AG08396 (cell line): Measurements from ENCODE around the gene PPP2R2B.
A peak's percentile ranks its signal among the peaks of the same experiment; 100 is the strongest.

Experiments
- DNase-seq: peaks from one replicate; pipeline ENCODE4 v3.0.0; 2012; ENCODE audit warnings: low spot score, mixed read lengths

The PPP2R2B gene

GRCh38 chr5:146699664-146700418, 178.7 kb downstream of the PPP2R2B start:
- no peak for DNase-seq

GRCh38 chr5:146699138-146699537, 179.4 kb downstream of the PPP2R2B start:
- DNase-seq, result no peak

DNA sequence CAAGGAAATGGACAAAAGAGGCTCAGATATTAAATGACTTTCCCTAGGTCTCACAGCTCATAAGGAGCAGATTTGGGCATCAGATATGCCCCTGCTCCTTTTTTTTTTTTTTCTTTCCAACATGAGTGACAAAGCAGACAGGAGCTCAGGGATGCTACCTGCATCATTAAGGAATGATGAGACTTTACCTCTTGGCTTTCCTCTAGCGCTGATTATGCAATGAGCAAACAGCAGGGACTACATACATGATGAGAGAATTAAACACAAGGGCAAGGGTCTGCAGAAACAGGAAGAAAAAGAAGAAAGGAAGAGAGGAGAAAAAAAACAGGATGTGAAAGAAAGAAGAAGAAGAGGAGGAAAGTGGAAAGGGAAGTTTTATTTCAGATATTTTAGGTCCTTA, 179.9 kb downstream of the PPP2R2B start:
- no peak for DNase-seq

DNA sequence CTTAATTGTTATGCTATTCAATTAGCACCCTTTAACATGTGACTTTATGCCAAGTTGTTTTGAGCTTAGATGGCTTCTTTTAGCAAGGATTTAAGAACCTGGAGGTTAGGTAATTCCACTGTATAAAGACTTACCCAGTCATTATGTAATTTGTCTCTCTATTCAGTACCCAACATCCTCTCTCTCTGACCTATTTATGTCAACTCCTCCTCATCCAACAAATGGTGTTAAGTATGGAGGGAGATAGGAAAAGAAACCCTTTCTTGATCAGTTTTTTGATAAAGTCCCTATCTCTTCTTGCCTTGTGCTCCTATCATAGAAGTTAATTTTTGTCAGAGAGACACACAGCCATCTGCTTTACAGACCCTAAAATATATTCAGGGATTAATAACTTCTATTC, 181.3 kb downstream of the PPP2R2B start:
- no peak for DNase-seq

DNA sequence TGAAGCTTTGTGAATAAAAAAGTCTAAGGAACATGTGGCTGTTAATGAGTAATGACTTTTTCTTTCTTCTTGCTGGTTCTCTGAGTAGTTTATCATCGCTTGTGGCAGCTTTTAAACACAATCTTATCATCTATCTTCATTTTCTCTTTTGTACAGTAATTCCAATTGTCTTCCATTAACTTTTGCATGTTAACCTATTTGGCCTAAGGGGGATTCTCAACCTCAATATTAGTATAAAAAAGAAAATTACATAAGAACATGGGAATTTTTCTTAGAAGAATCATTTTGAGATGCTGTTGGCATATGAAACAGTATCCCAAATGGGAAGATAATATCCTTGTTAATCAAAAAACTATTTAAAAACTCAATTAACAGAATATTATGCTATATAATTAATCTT, 182.9 kb downstream of the PPP2R2B start:
- DNase-seq, result no peak

DNA sequence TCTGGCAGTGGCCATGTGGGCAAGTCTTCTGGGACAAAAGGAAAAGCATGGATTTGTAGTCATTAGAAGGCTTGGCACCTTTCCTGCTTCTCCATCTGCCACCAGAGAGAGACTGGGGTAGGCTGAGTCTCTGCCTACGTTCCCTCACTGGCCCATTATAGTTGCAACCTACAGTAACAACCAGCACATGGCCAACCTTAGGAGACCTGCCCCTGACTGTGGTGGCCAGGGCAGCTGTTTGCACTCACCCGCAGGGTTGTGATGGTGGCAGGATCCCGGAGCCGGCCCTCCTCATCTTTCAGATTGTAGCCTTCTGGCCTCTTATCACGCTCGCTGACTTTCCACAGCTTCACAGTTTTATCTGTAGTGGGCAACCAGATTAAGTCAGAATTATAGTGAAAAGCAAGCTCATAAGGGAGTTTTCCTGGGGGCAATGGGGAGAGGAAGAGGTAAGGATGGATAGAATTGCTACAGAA, 187.6 kb downstream of the PPP2R2B start:
- no peak for DNase-seq

- DNase-seq, result no peak
Measured at GRCh38 chr5:146687630-146688029, 190.9 kb downstream of the PPP2R2B start.

DNA sequence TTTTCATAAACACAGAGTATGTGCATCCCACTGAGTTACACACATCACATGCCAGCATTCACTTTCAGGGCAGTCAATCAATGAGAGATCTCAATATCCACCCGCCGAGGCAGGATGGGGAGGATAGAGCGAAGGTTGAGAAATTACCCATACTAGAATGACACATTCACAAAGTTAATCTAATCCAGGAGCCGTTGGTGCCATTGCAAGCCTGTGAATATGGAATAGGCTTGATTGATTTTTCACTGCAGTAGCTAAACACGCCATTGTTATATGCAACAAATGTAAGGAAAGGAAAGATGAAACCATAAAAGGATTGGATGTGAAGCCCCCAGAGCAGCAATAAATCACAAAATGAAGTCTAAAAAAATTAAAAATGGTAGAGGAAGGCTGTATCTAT, 194.7 kb downstream of the PPP2R2B start:
- DNase-seq, result no peak

DNA sequence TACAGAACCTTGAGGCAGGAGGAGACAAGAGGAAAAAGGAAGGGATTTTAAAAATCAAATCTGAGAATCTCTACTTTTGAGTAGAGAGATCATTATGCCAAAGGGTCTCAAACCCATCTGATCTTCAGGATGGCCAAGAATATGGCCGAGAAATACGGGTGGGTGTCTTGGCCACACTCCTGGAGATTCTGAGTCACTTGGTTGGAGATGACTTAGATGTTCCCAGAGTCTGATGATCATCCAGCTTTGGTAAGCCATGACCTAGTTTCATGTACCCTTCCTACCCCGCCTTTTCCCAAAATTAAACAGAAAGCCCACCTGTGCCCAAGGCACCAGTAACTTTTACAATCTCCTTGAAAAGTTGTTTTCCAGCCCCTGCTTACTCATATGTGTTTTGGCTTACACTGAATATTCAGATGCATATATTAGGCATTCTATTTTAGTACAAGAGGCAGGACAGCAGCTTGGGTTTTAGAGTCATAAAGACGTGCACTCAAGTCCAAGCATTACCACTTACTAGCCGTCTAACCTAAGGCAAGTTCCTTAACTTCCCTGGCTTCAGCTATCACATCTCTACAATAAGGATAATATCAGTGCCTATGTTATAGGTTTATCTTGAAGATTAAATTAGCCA, 195.5 kb downstream of the PPP2R2B start:
- no peak for DNase-seq

DNA sequence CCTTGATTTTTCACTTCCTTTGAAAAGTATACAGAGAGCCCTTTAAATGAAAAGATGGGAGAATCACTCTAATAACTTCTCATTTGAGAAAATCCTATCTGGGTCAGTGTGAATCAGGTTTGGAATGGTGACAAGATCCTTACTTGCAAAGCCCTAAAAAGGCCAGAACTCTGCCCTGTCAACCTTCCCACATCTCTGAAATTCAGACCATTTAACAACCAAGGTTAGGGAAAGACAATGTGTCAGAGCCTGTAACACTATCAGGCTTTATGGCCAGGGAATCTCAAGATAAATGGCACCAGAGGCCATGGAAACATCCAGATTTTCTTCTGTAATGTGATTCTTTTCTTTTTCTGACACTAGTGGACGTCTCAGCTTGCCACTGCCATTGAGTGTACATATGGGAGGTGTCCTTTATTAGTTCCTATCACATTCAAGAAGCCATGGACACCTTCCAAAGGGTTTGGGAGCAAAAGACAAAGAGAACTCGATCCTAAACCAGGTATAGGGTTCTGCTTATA, 196.9 kb downstream of the PPP2R2B start:
- DNase-seq, result no peak

DNA sequence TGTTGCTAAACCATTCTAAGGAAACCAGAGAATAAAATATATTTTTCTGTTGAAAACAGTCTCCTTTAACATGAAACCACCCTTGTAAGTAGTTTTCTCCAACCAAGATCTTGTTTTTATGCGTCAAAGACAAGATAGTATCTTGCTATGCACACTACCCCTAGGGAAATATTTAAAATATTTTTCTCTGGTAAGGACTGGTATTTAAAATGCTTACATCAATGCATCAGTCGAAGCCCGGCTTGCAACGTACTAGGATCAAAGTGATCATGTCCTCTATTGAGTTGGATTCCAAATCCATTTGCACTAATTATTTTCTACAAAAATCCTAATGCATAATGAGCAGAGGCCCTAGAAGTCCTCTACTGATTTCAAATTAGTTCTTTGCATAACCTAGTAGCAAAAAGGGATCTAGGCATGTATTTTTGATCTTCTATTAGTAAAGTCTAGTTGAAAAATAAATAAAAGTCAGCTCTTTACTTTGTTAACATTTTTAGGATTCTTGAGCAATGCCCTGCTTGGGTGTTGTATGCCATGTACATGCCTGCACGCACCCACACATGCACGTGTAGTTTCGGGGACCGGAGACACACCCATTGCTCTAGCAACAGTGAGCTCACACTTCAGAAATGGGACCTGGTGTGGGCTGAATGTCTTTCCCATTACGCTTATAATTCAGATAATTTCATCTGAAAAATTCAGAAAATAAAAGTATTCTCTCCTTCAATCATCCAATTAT, 197.5 kb downstream of the PPP2R2B start:
- DNase-seq, result peak; percentile 12

DNA sequence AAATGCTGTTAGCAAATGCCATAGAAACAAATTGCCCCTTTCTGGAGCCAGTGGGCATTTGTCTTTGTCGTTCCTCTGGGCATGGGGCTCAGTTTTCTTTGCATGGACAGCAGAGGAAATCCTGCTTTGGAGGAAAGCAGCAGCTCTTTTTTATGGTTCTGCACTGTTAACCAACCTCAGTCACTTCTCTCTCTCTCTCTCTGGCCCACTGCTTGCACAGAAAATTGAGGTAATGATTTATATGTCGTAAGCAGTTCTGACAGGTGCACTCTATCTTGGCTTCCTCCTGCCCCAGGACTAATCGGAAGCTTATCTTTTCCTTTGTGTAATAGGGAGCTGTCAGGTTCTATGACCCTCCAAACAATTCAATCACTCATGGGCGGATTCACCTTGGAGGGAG, 202.9 kb downstream of the PPP2R2B start:
- DNase-seq, result no peak

GRCh38 chr5:146672866-146673265, 205.7 kb downstream of the PPP2R2B start:
- DNase-seq, result no peak

- DNase-seq, result no peak
Measured at GRCh38 chr5:146671561-146672295, 206.8 kb downstream of the PPP2R2B start.

DNA sequence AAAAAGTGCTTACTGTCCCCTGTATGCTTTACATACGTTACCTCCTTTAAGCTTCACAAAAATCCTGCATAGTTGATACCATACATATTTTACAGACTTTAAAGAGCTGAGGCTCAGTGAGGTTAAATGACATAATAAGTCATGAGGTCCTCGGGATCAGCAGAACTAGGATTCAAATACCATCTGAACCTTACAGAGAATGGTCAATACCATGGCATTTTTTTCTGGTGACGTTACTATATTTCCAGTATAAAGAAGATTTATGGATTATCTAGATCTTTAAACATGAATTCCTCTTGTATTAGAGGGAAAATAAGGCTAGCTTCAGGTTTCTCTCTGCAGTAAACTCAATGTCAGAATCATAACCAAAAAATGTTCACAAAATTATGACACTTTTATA, 208.9 kb downstream of the PPP2R2B start:
- DNase-seq, result no peak

GRCh38 chr5:146667633-146668272, 210.8 kb downstream of the PPP2R2B start:
- peak; percentile 16 for DNase-seq

GRCh38 chr5:146662229-146662628, 216.3 kb downstream of the PPP2R2B start:
- no peak for DNase-seq

GRCh38 chr5:146660376-146660960, 218.1 kb downstream of the PPP2R2B start:
- DNase-seq, result no peak

- DNase-seq, result no peak
Measured at GRCh38 chr5:146659961-146660360, 218.6 kb downstream of the PPP2R2B start.

DNA sequence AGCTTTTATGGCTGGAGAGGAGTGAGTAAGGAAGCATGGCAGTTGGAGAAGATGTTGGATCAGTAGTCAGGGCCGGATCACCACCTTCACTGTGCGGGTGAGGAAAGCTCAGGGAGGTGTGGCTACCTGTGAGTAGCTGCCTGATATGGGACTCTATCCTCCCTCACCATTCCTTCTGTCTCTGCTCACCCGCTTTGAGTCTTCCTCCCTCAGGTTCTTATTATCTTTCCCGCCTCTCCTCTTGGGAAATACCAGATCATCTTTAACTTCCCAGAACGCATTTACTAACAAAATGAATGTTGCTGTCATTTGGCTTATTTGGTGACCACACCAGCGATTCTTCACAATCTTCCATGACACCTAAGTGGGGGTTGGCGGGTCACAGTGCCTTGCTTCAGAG, 221.9 kb downstream of the PPP2R2B start:
- no peak for DNase-seq

DNA sequence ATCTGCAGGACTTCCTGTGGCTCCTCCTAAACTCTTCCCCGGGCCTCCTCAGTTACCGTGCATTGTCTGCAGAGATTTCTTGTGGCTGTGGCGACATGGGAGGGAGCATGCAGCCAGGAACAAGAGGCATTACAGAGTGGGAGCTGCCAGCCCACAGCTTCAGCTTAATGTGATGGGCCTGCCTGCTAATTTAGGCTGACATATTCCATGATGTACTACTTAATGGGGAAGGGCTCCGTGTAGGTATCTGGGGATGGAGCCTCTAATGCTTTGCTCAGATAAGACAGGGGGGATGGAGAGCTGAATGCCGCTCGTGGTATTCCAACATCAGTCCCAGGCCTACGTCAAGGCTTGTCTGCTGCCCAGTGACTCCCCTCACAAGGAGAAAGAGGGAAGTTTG, 225.0 kb downstream of the PPP2R2B start:
- DNase-seq, result no peak
